22Rv1 (cell line): Measurements from ENCODE around the gene HOXB9.
A peak's percentile ranks its signal among the peaks of the same experiment; 100 is the strongest.

Source experiments
- H3K27ac ChIP-seq: fragments of 450-650 bp; 2 replicates; pipeline ENCODE4 v1.5.1; 2017
- CTCF ChIP-seq: fragments of 450-650 bp; IDR thresholded peaks from 2 replicates; pipeline ENCODE4 v1.5.1; 2017; ENCODE audit warnings: mild to moderate bottlenecking
- ZFX ChIP-seq: fragments of 450-650 bp; IDR thresholded peaks from 2 replicates; pipeline ENCODE4 v1.6.1; 2017; ENCODE audit warnings: antibody characterized with exemption, borderline replicate concordance

Gene HOXB9

GRCh38 chr17:48594538-48595277 is 31.4 kb downstream of the HOXB9 start:
- no peak overlapping the region for H3K27ac ChIP-seq

GRCh38 chr17:48593840-48594537 is 32.2 kb downstream of the HOXB9 start:
- TF ChIP-seq CTCF, result 0 out of 2 replicates have a peak, but pooled peaks have one; percentile 16
- no peak for TF ChIP-seq ZFX
- no peak overlapping the region for H3K27ac ChIP-seq

More at GRCh38 chr17:48594538-48595277, 31.4 kb downstream of the HOXB9 start:
- TF ChIP-seq ZFX, result no peak
- no peak for TF ChIP-seq CTCF

GRCh38 chr17:48593126-48593829 is 32.9 kb downstream of the HOXB9 start, which contains the start of gene HOXB5:
Gene HOXB5, minus strand, starts transcription at chr17:48593779. Its CDS starts 97 bp downstream, at chr17:48593682.
- TF ChIP-seq CTCF, result no peak
- no peak for TF ChIP-seq ZFX
- H3K27ac ChIP-seq, result no peak within 1 kb of the TSS

- TF ChIP-seq ZFX (no peak), CTCF (no peak)
- no peak overlapping the region for H3K27ac ChIP-seq
These were observed 33.6 kb downstream of the HOXB9 start for GRCh38 chr17:48592577-48592976.

GRCh38 chr17:48592057-48592514 is 34.1 kb downstream of the HOXB9 start:
- no peak overlapping the region for H3K27ac ChIP-seq

More at GRCh38 chr17:48592057-48592514, 34.1 kb downstream of the HOXB9 start:
- TF ChIP-seq ZFX, result no peak
- no peak for TF ChIP-seq CTCF
